GM13977 (cell line): ENCODE data around the gene LIMS2.

Source experiments
- DNase-seq: peaks from one replicate; pipeline ENCODE4 v3.0.0; 2012; ENCODE audit warnings: low spot score
- in situ Hi-C: fragments of 300-500 bp; cut with MboI; formaldehyde crosslinking; loops from one replicate; pipeline ENCODE4 v1.12.0; 2022; ENCODE audit warnings: low sequenced_read_pairs, low pct_unique_long_range_greater_than_20kb, mixed read lengths, inconsistent platforms; ENCODE audit not compliant: unreplicated experiment
- TF ChIP-seq, protein P1 (sequence below): IDR thresholded peaks from 2 replicates; pipeline ENCODE4 v1.5.1; 2012; ENCODE audit warnings: mild to moderate bottlenecking, control low read depth; ENCODE audit not compliant: insufficient read depth; ENCODE audit errors: extremely low read depth, missing control alignments

The LIMS2 gene

DNA sequence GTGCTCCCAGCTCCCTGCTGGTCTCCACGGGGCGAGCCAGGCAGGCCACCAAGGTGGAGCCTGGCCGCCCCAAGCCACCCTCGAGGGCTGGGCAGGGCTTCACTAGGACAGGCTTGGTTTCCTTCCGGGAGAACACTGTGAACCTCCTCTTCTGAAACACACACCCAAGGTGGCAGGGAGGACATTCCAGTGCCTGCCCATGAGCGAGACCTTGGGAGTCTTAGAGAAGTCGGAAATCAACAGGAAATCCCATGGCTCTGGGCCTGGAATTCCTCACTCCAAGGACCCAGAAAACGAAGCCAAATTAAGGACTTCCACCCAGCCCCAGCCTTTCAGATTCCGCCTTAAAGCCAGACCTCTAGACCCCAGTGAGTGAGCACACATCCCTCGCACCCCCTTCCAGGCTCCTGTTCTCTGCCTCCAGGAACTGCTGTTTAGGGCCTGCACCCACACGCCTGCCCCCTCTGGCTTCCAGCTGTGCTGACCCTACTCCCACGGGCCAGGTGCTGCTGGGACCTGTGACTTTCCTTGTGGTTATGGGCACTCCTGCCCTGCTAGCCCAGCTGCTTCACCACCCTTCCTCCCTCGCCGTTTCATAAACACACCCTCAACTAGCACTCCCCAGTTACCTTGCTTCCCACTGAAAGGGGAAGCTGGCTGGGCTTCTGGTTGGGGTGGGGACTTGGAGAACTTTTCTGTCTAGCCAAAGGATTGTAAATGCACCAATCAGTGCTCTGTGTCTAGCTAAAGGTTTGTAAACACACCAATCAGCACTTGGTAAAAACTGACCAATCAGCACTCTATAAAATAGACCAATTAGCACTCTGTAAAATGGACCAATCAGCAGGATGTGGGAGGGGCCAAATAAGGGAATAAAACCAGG lies 15.7 kb downstream of the LIMS2 start:
- DNase-seq = no peak
- TF ChIP-seq, protein P1, sequence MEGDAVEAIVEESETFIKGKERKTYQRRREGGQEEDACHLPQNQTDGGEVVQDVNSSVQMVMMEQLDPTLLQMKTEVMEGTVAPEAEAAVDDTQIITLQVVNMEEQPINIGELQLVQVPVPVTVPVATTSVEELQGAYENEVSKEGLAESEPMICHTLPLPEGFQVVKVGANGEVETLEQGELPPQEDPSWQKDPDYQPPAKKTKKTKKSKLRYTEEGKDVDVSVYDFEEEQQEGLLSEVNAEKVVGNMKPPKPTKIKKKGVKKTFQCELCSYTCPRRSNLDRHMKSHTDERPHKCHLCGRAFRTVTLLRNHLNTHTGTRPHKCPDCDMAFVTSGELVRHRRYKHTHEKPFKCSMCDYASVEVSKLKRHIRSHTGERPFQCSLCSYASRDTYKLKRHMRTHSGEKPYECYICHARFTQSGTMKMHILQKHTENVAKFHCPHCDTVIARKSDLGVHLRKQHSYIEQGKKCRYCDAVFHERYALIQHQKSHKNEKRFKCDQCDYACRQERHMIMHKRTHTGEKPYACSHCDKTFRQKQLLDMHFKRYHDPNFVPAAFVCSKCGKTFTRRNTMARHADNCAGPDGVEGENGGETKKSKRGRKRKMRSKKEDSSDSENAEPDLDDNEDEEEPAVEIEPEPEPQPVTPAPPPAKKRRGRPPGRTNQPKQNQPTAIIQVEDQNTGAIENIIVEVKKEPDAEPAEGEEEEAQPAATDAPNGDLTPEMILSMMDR = no peak
- in situ Hi-C loops = no loop called here

GRCh38 chr2:127658641-127659407 lies 16.5 kb downstream of the LIMS2 start:
- in situ Hi-C loops = no loop called here
- TF ChIP-seq, protein P1 = no peak
- DNase-seq = no peak

GRCh38 chr2:127658146-127658545 lies 17.2 kb downstream of the LIMS2 start:
- in situ Hi-C loops = no loop called here
- no peak for DNase-seq
- TF ChIP-seq, protein P1 = no peak

DNA sequence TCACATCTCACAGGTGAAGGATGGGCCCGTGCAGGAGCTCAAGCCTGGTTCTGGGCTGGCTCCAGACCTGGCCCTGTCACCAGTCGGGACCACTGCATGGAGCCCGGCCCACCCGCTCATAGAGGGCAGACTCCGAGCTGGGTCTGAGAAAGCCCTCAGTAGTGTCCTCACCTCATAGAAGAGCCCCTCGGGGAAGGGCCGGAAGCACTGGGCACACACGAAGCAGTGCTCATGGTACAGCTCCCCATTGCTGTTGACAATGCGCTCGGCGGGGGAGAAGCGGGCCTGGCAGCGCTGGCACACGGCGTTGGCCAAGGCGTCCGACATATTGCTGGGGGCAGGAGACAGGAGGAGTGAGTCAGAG lies 18.1 kb downstream of the LIMS2 start:
- TF ChIP-seq, protein P1 = no peak
- in situ Hi-C loops = no loop called here
- no peak for DNase-seq

DNA sequence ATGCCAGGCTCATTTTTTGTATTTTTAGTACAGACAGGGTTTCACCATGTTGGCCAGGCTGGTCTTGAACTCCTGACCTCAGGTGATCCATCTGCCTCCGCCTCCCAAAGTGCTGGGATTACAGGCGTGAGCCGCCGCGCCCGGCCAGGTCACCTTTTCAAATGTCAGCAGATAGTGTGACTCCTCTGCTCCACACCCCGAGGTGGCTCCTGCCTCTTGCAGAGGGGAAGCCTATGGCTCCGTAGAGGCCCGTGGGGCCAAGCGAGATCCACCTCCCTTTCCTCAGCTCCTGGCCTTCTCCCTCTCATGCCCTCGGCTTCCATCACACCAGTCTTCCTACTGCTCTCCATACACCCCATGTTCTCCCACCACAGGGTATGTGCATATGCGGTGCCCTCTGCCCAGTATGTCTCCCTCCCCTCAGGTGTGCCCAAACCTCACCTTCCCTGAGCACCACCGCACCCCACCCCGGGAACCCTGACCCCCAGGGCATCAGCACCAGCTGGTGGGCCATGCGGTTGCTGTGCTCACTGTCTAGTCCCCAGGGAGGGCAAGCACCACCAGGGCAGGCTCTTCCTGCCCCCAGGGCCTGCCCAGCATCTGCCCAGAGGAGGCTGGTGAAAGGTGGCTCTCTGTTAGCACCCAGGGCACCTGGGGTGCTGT lies 18.6 kb downstream of the LIMS2 start:
- TF ChIP-seq, protein P1 = no peak
- DNase-seq = no peak
- in situ Hi-C loops = no loop called here
